ENCODE results near the gene PLCH1.

PLCH1 gene

DNA sequence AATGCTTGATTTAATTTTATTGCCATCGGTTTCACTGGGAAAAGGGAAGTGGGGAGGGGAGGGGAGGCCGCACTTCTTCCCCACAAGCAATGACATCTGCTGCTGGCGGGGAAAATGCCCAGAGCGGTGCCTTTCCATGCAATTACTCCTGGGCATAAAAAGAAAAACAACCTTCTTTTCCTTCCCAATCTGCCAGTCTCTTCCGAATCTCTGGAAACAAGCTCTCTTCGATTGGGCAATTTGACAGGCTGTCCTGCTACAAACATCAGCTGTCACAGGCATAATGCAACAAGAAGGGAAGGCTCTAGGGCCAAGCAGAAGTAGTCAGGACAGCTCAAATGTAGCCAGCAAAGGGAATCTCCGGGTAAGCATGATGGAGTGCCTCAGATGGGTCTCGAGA lies 358.0 kb downstream of the PLCH1 start:
- no peak for TF ChIP-seq CTCF (IDR thresholded peaks at IDR 0.05; ENCODE audit: low read depth, low read length, missing control alignments)
- Histone ChIP-seq H3K36me3 (replicated peaks) (no peaks in the 10 kb centered on the region), H3K4me3 (ENCODE audit: low read depth, low read length) (no peak overlapping the region), H3K27ac (no peak overlapping the region), H3K27me3 (replicated peaks) (no peaks in the 10 kb centered on the region)
- DNase-seq = no peak
- in situ Hi-C loops (cut with HindIII; ENCODE audit: low pct_ligation_motif_present, low sequenced_read_pairs) = loop anchor here (25.0 kb wide), 1 partner anchor 325 kb away; no protein-coding TSS in a partner anchor

DNA sequence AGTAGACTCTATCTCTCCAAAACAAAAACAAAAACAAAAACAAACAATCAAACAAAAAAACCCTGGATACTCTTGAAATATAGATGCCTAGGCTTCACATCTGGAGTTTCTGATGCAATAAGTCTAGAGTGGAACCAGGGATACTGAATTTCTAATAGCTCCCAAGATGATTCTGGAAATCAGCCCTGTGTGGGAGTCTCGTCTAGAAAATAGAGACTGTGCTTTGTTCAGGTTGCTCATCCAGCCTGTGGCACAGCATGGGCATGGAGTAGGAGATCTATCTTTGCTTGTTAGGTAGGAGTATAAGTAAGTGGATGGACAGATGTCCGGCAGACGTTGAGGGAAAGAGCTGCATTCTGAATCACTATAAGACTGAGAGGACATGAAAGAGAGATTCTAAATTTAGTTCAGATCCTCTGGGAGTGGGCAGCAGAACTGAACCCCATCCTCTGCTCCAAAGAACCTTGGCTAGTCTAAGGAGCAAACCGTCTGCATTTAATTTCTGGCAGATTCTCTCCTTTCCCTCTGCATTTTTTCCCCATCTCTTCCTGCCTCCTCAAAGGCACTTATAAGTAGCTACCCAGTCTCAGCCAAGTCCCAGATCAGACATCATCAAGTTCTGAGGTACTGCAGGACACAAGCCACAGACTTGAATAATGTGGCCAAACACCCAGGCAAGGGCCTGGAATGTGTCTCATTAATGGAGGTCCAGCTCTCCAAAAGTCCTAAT lies 358.8 kb downstream of the PLCH1 start:
- H3K36me3 ChIP-seq (replicated peaks) = no peaks in the 10 kb centered on the region
- in situ Hi-C loops (cut with HindIII; ENCODE audit: low pct_ligation_motif_present, low sequenced_read_pairs) = loop anchor here (25.0 kb wide), 1 partner anchor 326 kb away; no protein-coding TSS in a partner anchor
- H3K27ac ChIP-seq = no peak overlapping the region
- no peak overlapping the region for H3K4me3 ChIP-seq (ENCODE audit: low read depth, low read length)
- no peak for TF ChIP-seq CTCF (IDR thresholded peaks at IDR 0.05; ENCODE audit: low read depth, low read length, missing control alignments)
- no peak for DNase-seq
- H3K27me3 ChIP-seq (replicated peaks) = no peaks in the 10 kb centered on the region

DNA sequence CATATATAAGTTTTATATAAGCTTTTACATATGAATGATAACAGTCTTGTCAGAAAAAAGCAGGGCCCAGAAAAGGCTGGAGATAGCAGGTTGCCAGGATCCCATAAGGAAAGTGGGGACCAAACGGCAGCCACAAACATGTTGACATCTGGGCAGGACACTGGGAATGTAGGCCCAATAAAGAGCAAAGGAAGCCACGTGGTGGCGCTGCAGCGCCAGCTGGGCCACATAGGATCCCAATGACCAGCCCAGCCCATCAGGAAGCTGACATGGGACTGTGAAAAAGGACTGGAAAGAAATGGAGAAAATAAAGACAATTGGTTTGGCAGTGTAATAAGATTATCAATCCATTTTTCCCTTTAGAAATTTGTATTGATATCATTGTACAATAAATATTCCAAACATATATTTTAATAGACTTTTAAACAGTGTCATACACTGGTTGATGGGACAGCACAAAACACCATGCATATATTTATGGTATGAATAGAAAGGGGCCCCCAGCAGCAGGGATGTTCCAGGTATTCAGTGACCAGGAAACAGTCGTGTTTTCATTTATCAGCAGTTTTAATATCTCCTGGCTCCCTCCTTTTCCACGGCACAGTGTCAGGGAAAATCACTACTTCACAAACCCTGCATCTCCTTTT lies 362.4 kb downstream of the PLCH1 start:
- in situ Hi-C loops (cut with HindIII; ENCODE audit: low pct_ligation_motif_present, low sequenced_read_pairs) = loop anchor here (25.0 kb wide), 1 partner anchor 330 kb away; no protein-coding TSS in a partner anchor
- H3K36me3 ChIP-seq (replicated peaks) = no peaks in the 10 kb centered on the region
- no peak overlapping the region for H3K4me3 ChIP-seq (ENCODE audit: low read depth, low read length)
- H3K27ac ChIP-seq = no peak overlapping the region
- peak; percentile 72 for DNase-seq
- H3K27me3 ChIP-seq (replicated peaks) = no peaks in the 10 kb centered on the region
- TF ChIP-seq CTCF (IDR thresholded peaks at IDR 0.05; ENCODE audit: low read depth, low read length, missing control alignments) = peak; percentile 93

GRCh38 chr3:155377847-155378246 lies 367.0 kb downstream of the PLCH1 start:
- DNase-seq = no peak
- in situ Hi-C loops (cut with HindIII; ENCODE audit: low pct_ligation_motif_present, low sequenced_read_pairs) = loop anchor here (25.0 kb wide), 1 partner anchor 334 kb away; no protein-coding TSS in a partner anchor
- Histone ChIP-seq H3K36me3 (replicated peaks) (no peaks in the 10 kb centered on the region), H3K27ac (no peak overlapping the region), H3K4me3 (ENCODE audit: low read depth, low read length) (no peak overlapping the region), H3K27me3 (replicated peaks) (no peaks in the 10 kb centered on the region)
- no peak for TF ChIP-seq CTCF (IDR thresholded peaks at IDR 0.05; ENCODE audit: low read depth, low read length, missing control alignments)

GRCh38 chr3:155377071-155377470 lies 367.8 kb downstream of the PLCH1 start:
- no peak for TF ChIP-seq CTCF (IDR thresholded peaks at IDR 0.05; ENCODE audit: low read depth, low read length, missing control alignments)
- H3K36me3 ChIP-seq (replicated peaks) = no peaks in the 10 kb centered on the region
- H3K4me3 ChIP-seq (ENCODE audit: low read depth, low read length) = no peak overlapping the region
- no peaks in the 10 kb centered on the region for H3K27me3 ChIP-seq (replicated peaks)
- in situ Hi-C loops (cut with HindIII; ENCODE audit: low pct_ligation_motif_present, low sequenced_read_pairs) = loop anchor here (25.0 kb wide), 1 partner anchor 335 kb away; no protein-coding TSS in a partner anchor
- no peak overlapping the region for H3K27ac ChIP-seq
- DNase-seq = no peak

Data from brain microvascular endothelial cell (primary cell).